GM21528 (cell line): ENCODE results near the gene PRR13.
A peak's percentile ranks its signal among the peaks of the same experiment; 100 is the strongest.
"Not testable (repeated sequence)": the region's sequence is repeated elsewhere in the genome, so short reads cannot be mapped to it uniquely, and the experiment has no call there.

ENCODE experiments used
- ATAC-seq: cut with Tn5 transposase; IDR thresholded peaks from one replicate; pipeline ENCODE4 v1.9.1; 2021; ENCODE audit warnings: mild to moderate bottlenecking, moderate library complexity; ENCODE audit not compliant: unreplicated experiment, low FRiP score

Gene PRR13

GRCh38 chr12:53431187-53431586 lies 10.3 kb upstream of the PRR13 start:
- ATAC-seq: no peak

GRCh38 chr12:53435326-53435725 lies 6.2 kb upstream of the PRR13 start:
- ATAC-seq: not testable (repeated sequence)

GRCh38 chr12:53439582-53439981 lies 2.0 kb upstream of the PRR13 start:
- not testable (repeated sequence) for ATAC-seq

- ATAC-seq: no peak
These were observed 2.4 kb downstream of the PRR13 start for GRCh38 chr12:53443955-53444354.

GRCh38 chr12:53444593-53445325 lies 3.2 kb downstream of the PRR13 start:
- ATAC-seq: not testable (repeated sequence)

- no peak for ATAC-seq
These were observed 9.4 kb downstream of the PRR13 start for GRCh38 chr12:53450936-53451335.

GRCh38 chr12:53451661-53452158 lies 10.2 kb downstream of the PRR13 start, which contains the start of gene PCBP2:
Gene PCBP2, plus strand, starts transcription at chr12:53452102. Its CDS starts 2,699 bp downstream, at chr12:53454801.
- peak; percentile 93 for ATAC-seq

GRCh38 chr12:53452159-53453077 lies 10.9 kb downstream of the PRR13 start:
- ATAC-seq: peak; percentile 31

- ATAC-seq: no peak
These were observed 12.6 kb downstream of the PRR13 start for GRCh38 chr12:53453953-53454640.

GRCh38 chr12:53454707-53455106 lies 13.2 kb downstream of the PRR13 start:
- no peak for ATAC-seq

- ATAC-seq: no peak
These were observed 15.3 kb downstream of the PRR13 start for GRCh38 chr12:53456654-53457366.

GRCh38 chr12:53459097-53459496 lies 17.6 kb downstream of the PRR13 start:
- no peak for ATAC-seq

GRCh38 chr12:53461059-53461458 lies 19.5 kb downstream of the PRR13 start:
- no peak for ATAC-seq

GRCh38 chr12:53461591-53461990 lies 20.1 kb downstream of the PRR13 start:
- ATAC-seq: no peak

- no peak for ATAC-seq
These were observed 21.4 kb downstream of the PRR13 start for GRCh38 chr12:53462935-53463334.

- no peak for ATAC-seq
These were observed 22.4 kb downstream of the PRR13 start for GRCh38 chr12:53463802-53464560.

- no peak for ATAC-seq
These were observed 23.3 kb downstream of the PRR13 start for GRCh38 chr12:53464685-53465418.

GRCh38 chr12:53465679-53466078 lies 24.1 kb downstream of the PRR13 start:
- no peak for ATAC-seq

- ATAC-seq: no peak
These were observed 25.1 kb downstream of the PRR13 start for GRCh38 chr12:53466640-53467039.
